H1 (cell line): ENCODE data around the gene CNNM2. TPM values are rescaled to one million over a fixed set of nuclear protein-coding genes. Genes with fewer than 3 reads are reported as not detected.

Experiments
- CTCF ChIA-PET: fragments of 300-600 bp; sonication (Branson Sonifier 250); formaldehyde crosslinking; loops from one replicate; lab custom pipeline; 2021; ENCODE audit not compliant: partially characterized antibody; lab: Charles Lee
- POLR2A ChIA-PET: fragments of 300-600 bp; sonication (Branson Sonifier 250); formaldehyde crosslinking; loops from one replicate; lab custom pipeline; 2021; ENCODE audit warnings: inconsistent platforms; ENCODE audit not compliant: partially characterized antibody; lab: Charles Lee
- DNase-seq, 2 experiments: peaks; one replicate each; pipeline versions ENCODE4 v3.0.0 to v3.0.0-alpha.2; 2010 to 2022; ENCODE audit warnings: low spot score in 2 of 2, low read depth in 1 of 2, mixed read lengths in 1 of 2
- FAIRE-seq: peaks from 2 replicates; lab custom pipeline; 2011; peaks lifted over from hg19 to GRCh38; lab: Jason Lieb, UNC
- H2AFZ ChIP-seq: 2 replicates; pipeline ENCODE4 v1.8.1; 2012; ENCODE audit warnings: low read length, inconsistent platforms
- H2AK5ac ChIP-seq: 2 replicates; pipeline ENCODE4 v1.6.1; 2013; ENCODE audit warnings: low read depth, low read length
- H2BK120ac ChIP-seq: replicated peaks from 2 replicates; pipeline ENCODE3; 2013; ENCODE audit warnings: low read depth, low read length, inconsistent platforms
- H2BK12ac ChIP-seq: 2 replicates; pipeline ENCODE4 v1.6.1; 2013; ENCODE audit warnings: low read depth, low read length
- H2BK15ac ChIP-seq: 2 replicates; pipeline ENCODE4 v1.6.1; 2013; ENCODE audit warnings: low read length
- H2BK20ac ChIP-seq: 2 replicates; pipeline ENCODE4 v1.6.1; 2013; ENCODE audit warnings: low read length
- H2BK5ac ChIP-seq: 2 replicates; pipeline ENCODE4 v1.6.1; 2013; ENCODE audit warnings: low read depth, low read length
- H3K14ac ChIP-seq: 2 replicates; pipeline ENCODE4 v1.6.1; 2013; ENCODE audit warnings: inconsistent platforms; ENCODE audit not compliant: insufficient read length
- H3K18ac ChIP-seq: 2 replicates; pipeline ENCODE4 v1.6.1; 2013; ENCODE audit warnings: low read length; ENCODE audit errors: extremely low read depth
- H3K23ac ChIP-seq: 2 replicates; pipeline ENCODE4 v1.6.1; 2013; ENCODE audit warnings: inconsistent platforms; ENCODE audit not compliant: insufficient read length
- H3K23me2 ChIP-seq: 2 replicates; pipeline ENCODE4 v1.6.1; 2013; ENCODE audit warnings: low read depth, low read length
- H3K27ac ChIP-seq: 2 replicates; pipeline ENCODE4 v1.6.1; 2011; ENCODE audit warnings: low read depth, low read length, inconsistent platforms
- H3K27me3 ChIP-seq, 4 experiments: replicated peaks in 1 of 4; 1 replicate in 1 of 4; 2 replicates in 3 of 4; pipeline versions ENCODE4 v1.6.1 to v1.8.1; 2011 to 2013; ENCODE audit warnings: low read length in 3 of 4, mild to moderate bottlenecking in 3 of 4, inconsistent platforms in 2 of 4, mixed read lengths in 2 of 4, moderate library complexity in 1 of 4; ENCODE audit not compliant: control insufficient read depth in 3 of 4, insufficient read depth in 3 of 4; ENCODE audit errors: extremely low read depth in 1 of 4
- H3K36me3 ChIP-seq, 4 experiments: 2 replicates each; pipeline versions ENCODE4 v1.6.1 to v1.8.1; 2011 to 2013; ENCODE audit warnings: mild to moderate bottlenecking in 4 of 4, low read length in 3 of 4, moderate library complexity in 2 of 4, control low read depth in 1 of 4, inconsistent platforms in 1 of 4; ENCODE audit not compliant: insufficient read depth in 4 of 4, control insufficient read depth in 2 of 4
- H3K4ac ChIP-seq: replicated peaks from 2 replicates; pipeline ENCODE3; 2013; ENCODE audit warnings: low read length, low read depth, mixed read lengths, inconsistent platforms; ENCODE audit not compliant: insufficient read length
- H3K4me1 ChIP-seq, 4 experiments: replicated peaks in 1 of 4; 1 replicate in 1 of 4; 2 replicates in 3 of 4; pipeline versions ENCODE4 v1.6.1 to v1.8.1; 2011 to 2013; ENCODE audit warnings: low read length in 3 of 4, inconsistent platforms in 2 of 4, mixed read lengths in 1 of 4; ENCODE audit not compliant: insufficient read depth in 4 of 4, control insufficient read depth in 3 of 4
- H3K4me2 ChIP-seq, 2 experiments: 2 replicates each; pipeline versions ENCODE4 v1.6.1 to v1.8.1; 2011 to 2013; ENCODE audit warnings: low read depth in 2 of 2, low read length in 2 of 2, control low read depth in 1 of 2, inconsistent platforms in 1 of 2, mild to moderate bottlenecking in 1 of 2; ENCODE audit not compliant: insufficient read depth in 1 of 2
- H3K4me3 ChIP-seq, 4 experiments: fragments of 200-600, 300-600 bp in 1 of 4; sonication (generic), shearing (Covaris generic), sonication (Bioruptor Twin) in 1 of 4; 2 replicates each; pipeline versions ENCODE4 v1.5.1 to v1.8.1; 2011 to 2016; ENCODE audit warnings: low read length in 4 of 4, low read depth in 3 of 4, control low read depth in 2 of 4, inconsistent platforms in 2 of 4, mild to moderate bottlenecking in 2 of 4, mixed read lengths in 1 of 4, moderate library complexity in 1 of 4; ENCODE audit not compliant: insufficient read depth in 2 of 4; ENCODE audit errors: extremely low read depth in 1 of 4
- H3K56ac ChIP-seq: replicated peaks from 2 replicates; pipeline ENCODE3; 2013; ENCODE audit warnings: low read depth, mild to moderate bottlenecking, mixed read lengths, low read length, inconsistent platforms; ENCODE audit not compliant: insufficient read length
- H3K79me1 ChIP-seq: 2 replicates; pipeline ENCODE4 v1.6.1; 2013; ENCODE audit warnings: low read depth, low read length, control low read depth
- H3K79me2 ChIP-seq, 2 experiments: 2 replicates each; pipeline versions ENCODE4 v1.6.1 to v1.8.1; 2012 to 2013; ENCODE audit warnings: low read length in 2 of 2, mild to moderate bottlenecking in 2 of 2, inconsistent platforms in 1 of 2; ENCODE audit not compliant: insufficient read depth in 2 of 2, control insufficient read depth in 1 of 2
- H3K9ac ChIP-seq, 4 experiments: replicated peaks in 1 of 4; 1 replicate in 1 of 4; 2 replicates in 3 of 4; pipeline versions ENCODE4 v1.6.1 to v1.8.1; 2011 to 2013; ENCODE audit warnings: low read depth in 3 of 4, low read length in 3 of 4, control low read depth in 2 of 4, mild to moderate bottlenecking in 2 of 4, moderate library complexity in 2 of 4, inconsistent platforms in 1 of 4; ENCODE audit errors: extremely low read depth in 1 of 4
- H3K9me3 ChIP-seq, 2 experiments: 2 replicates each; pipeline versions ENCODE4 v1.6.1 to v1.8.1; 2012 to 2013; ENCODE audit warnings: mild to moderate bottlenecking in 2 of 2, moderate library complexity in 2 of 2, control low read depth in 1 of 2, inconsistent platforms in 1 of 2, low read depth in 1 of 2, low read length in 1 of 2, mixed read lengths in 1 of 2; ENCODE audit not compliant: insufficient read depth in 2 of 2
- H4K20me1 ChIP-seq, 2 experiments: replicated peaks in 1 of 2; 2 replicates each; pipeline versions ENCODE3 to v1.8.1; 2011 to 2013; ENCODE audit warnings: inconsistent platforms in 2 of 2, low read length in 2 of 2, mild to moderate bottlenecking in 1 of 2; ENCODE audit not compliant: insufficient read depth in 2 of 2, control insufficient read depth in 1 of 2
- H4K5ac ChIP-seq: 2 replicates; pipeline ENCODE4 v1.6.1; 2013; ENCODE audit warnings: low read length, low read depth, mixed read lengths, inconsistent platforms; ENCODE audit not compliant: insufficient read length
- H4K8ac ChIP-seq: 2 replicates; pipeline ENCODE4 v1.8.0; 2013; ENCODE audit warnings: mild to moderate bottlenecking, moderate library complexity, low read length, inconsistent platforms; ENCODE audit not compliant: insufficient read depth; ENCODE audit errors: extremely low read depth
- H4K91ac ChIP-seq: replicated peaks from 2 replicates; pipeline ENCODE3; 2013; ENCODE audit warnings: low read length, mixed read lengths, inconsistent platforms; ENCODE audit not compliant: insufficient read length
- BRCA1 ChIP-seq: IDR thresholded peaks from 2 replicates; pipeline ENCODE4 v1.6.1; 2012; ENCODE audit warnings: low read depth, low read length, improper control_type of control experiment
- CEBPB ChIP-seq: IDR thresholded peaks from 2 replicates; pipeline ENCODE4 v1.6.1; 2012; ENCODE audit warnings: low read depth, low read length
- CHD1 ChIP-seq: IDR thresholded peaks from 2 replicates; pipeline ENCODE4 v1.6.1; 2012; ENCODE audit warnings: low read depth, low read length, improper control_type of control experiment
- CHD2 ChIP-seq: IDR thresholded peaks from 2 replicates; pipeline ENCODE4 v1.6.1; 2012; ENCODE audit warnings: low read length, improper control_type of control experiment
- E2F6 ChIP-seq: IDR thresholded peaks from 2 replicates; pipeline ENCODE4 v1.6.1; 2012; ENCODE audit warnings: inconsistent platforms
- HDAC2 ChIP-seq, 2 experiments: fragments of 300-600 bp in 1 of 2; sonication (generic) in 1 of 2; IDR thresholded peaks; 2 replicates each; pipeline ENCODE4 v1.6.1; 2011 to 2012; ENCODE audit warnings: low read depth in 2 of 2, low read length in 2 of 2, mild to moderate bottlenecking in 2 of 2, moderate library complexity in 2 of 2, borderline replicate concordance in 1 of 2, inconsistent platforms in 1 of 2
- JUND ChIP-seq: IDR thresholded peaks from 2 replicates; pipeline ENCODE4 v1.6.1; 2011; ENCODE audit warnings: mild to moderate bottlenecking, improper control_type of control experiment, low read length
- KDM5A ChIP-seq: fragments of 200-600 bp; IDR thresholded peaks from 2 replicates; pipeline ENCODE4 v1.7.1; 2012; ENCODE audit warnings: mild to moderate bottlenecking, low read length, inconsistent platforms, mixed read lengths
- SIX5 ChIP-seq: IDR thresholded peaks from 2 replicates; pipeline ENCODE4 v1.6.1; 2011; ENCODE audit warnings: mild to moderate bottlenecking, low read depth, low read length
- SP1 ChIP-seq: IDR thresholded peaks from 2 replicates; pipeline ENCODE4 v1.6.1; 2011; ENCODE audit warnings: low read depth, low read length
- SP4 ChIP-seq: IDR thresholded peaks from 2 replicates; pipeline ENCODE4 v1.6.1; 2012; ENCODE audit warnings: low read length, inconsistent platforms
- TCF12 ChIP-seq: IDR thresholded peaks from 2 replicates; pipeline ENCODE4 v1.6.1; 2011; ENCODE audit warnings: low read depth, mild to moderate bottlenecking, low read length
- TEAD4 ChIP-seq: IDR thresholded peaks from 2 replicates; pipeline ENCODE4 v1.6.1; 2012; ENCODE audit warnings: low read depth, low read length, inconsistent platforms, mixed read lengths
- WGBS, 2 experiments: shearing (Covaris generic) in 1 of 2; methylation state at CpG; one replicate each; pipeline versions ENCODE4 v1.1.6 to v1.1.7; 2013 to 2015; ENCODE audit warnings: low lambda C conversion rate in 2 of 2, mixed read lengths in 2 of 2, inconsistent platforms in 1 of 2, low coverage in 1 of 2, missing lambda C conversion rate in 1 of 2; ENCODE audit not compliant: insufficient replicate concordance in 2 of 2, insufficient coverage in 1 of 2, insufficient read length in 1 of 2; ENCODE audit errors: extremely low coverage in 1 of 2, missing lambda C conversion rate in 1 of 2; 5-methylcytosine and 5-hydroxymethylcytosine counted together
- polyA plus RNA-seq, 7 experiments: library from polyadenylated mRNA; depleted of rRNA in 3 of 7; stranded (reverse) in 5 of 7; unstranded in 2 of 7; fragments of >200 nt in 5 of 7; fragments of 200-250 nt in 2 of 7; gene quantifications; 1 replicate in 5 of 7; 2 replicates in 1 of 7; 4 replicates in 1 of 7; pipeline versions ENCODE4 v1.2.1 to v1.2.3, GENCODE V29; 2011 to 2013; ENCODE audit warnings: missing spikeins in 2 of 7, mixed read lengths in 2 of 7
- total RNA-seq: library from RNA; stranded (reverse); fragmentation: NEBNext Ultra II Directional; extraction: Animal tissue kit (Norgen Biotek cat#: 25700); gene quantifications from 2 replicates; pipeline ENCODE4 v1.2.1, GENCODE V29; 2021
- TF ChIP-seq, protein P1 (sequence below): IDR thresholded peaks from 2 replicates; pipeline ENCODE4 v1.6.1; 2012; ENCODE audit warnings: low read length, inconsistent platforms

Gene CNNM2
- total and polyA plus RNA-seq, 2 of the 8 experiments (the other 6 are each of a cell fraction or from before 2014, with no cell fraction given): 7.3 to 23.6 TPM

GRCh38 chr10:102926842-102927241 lies 8.7 kb downstream of the CNNM2 start:
- 93% methylated on average over 6 of the region's 6 CpGs; no CpG with 5 or more reads in 1 of the 2 experiments for WGBS, 2 experiments
- H3K4me1 ChIP-seq: no peaks in the 10 kb centered on the region; a peak in 1 of 7 replicates
- TF ChIP-seq TEAD4 (no peak), HDAC2 (IDR thresholded peaks at IDR 0.05; ENCODE audit: borderline replicate concordance in 1 of 2, low read depth in 2 of 2, low read length in 2 of 2) (no peak), E2F6 (no peak), SP1 (no peak), SP4 (no peak), BRCA1 (no peak), KDM5A (no peak), SIX5 (no peak), CEBPB (no peak), CHD1 (no peak), JUND (no peak), CHD2 (no peak), TCF12 (no peak)
- TF ChIP-seq, protein P1, sequence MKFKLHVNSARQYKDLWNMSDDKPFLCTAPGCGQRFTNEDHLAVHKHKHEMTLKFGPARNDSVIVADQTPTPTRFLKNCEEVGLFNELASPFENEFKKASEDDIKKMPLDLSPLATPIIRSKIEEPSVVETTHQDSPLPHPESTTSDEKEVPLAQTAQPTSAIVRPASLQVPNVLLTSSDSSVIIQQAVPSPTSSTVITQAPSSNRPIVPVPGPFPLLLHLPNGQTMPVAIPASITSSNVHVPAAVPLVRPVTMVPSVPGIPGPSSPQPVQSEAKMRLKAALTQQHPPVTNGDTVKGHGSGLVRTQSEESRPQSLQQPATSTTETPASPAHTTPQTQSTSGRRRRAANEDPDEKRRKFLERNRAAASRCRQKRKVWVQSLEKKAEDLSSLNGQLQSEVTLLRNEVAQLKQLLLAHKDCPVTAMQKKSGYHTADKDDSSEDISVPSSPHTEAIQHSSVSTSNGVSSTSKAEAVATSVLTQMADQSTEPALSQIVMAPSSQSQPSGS: no peak

More at GRCh38 chr10:102926842-102927241, 8.7 kb downstream of the CNNM2 start:
- FAIRE-seq (no peak), DNase-seq (no peak)
- no peak overlapping the region for H2BK20ac ChIP-seq
- no peak overlapping the region for H4K91ac ChIP-seq
- H3K4ac ChIP-seq: no peak overlapping the region
- H2AFZ ChIP-seq: no peak overlapping the region
- H3K27ac ChIP-seq: no peak overlapping the region
- no peak overlapping the region for H2BK15ac ChIP-seq
- H3K4me2 ChIP-seq: no peak overlapping the region
- no peak overlapping the region for H2BK12ac ChIP-seq
- H4K8ac ChIP-seq: no peak overlapping the region
- H3K27me3 ChIP-seq: no peaks in the 10 kb centered on the region
- no peaks in the 10 kb centered on the region for H3K79me1 ChIP-seq
- H3K36me3 ChIP-seq: no peaks in the 10 kb centered on the region
- H4K20me1 ChIP-seq: no peaks in the 10 kb centered on the region
- H3K9ac ChIP-seq: no peak overlapping the region
- H4K5ac ChIP-seq: no peak overlapping the region
- H3K4me3 ChIP-seq: no peak overlapping the region
- H3K56ac ChIP-seq: no peak overlapping the region
- no peaks in the 10 kb centered on the region for H3K9me3 ChIP-seq
- POLR2A ChIA-PET: no interaction called here
- H2BK5ac ChIP-seq: no peak overlapping the region
- no peak overlapping the region for H3K23ac ChIP-seq
- no peaks in the 10 kb centered on the region for H3K23me2 ChIP-seq
- CTCF ChIA-PET: interaction anchor here (0.6 to 1.1 kb wide), 2 partner anchors 102 to 141 kb away, joined by 3 read pairs; no protein-coding TSS in a partner anchor
- no peak overlapping the region for H2AK5ac ChIP-seq
- no peak overlapping the region for H3K14ac ChIP-seq
- no peak overlapping the region for H3K18ac ChIP-seq
- H3K79me2 ChIP-seq: peaks cover 0 to 36% of the 10 kb centered on the region in 2 experiments; a peak in 3 of 4 replicates
- no peak overlapping the region for H2BK120ac ChIP-seq
